OCI-LY7 (cell line): ENCODE data around the gene AMIGO3. TPM values are rescaled to one million over a fixed set of nuclear protein-coding genes. Genes with fewer than 3 reads are reported as not detected.

ENCODE experiments used
- BruUV-seq: library from RNA; stranded (reverse); fragments of 400-500 nt; replicated peaks from 2 replicates; lab custom pipeline; 2021; lab: Mats Ljungman, UMichigan
- CTCF ChIA-PET: fragments of 300-600 bp; sonication (Branson Sonifier 250); formaldehyde crosslinking; loops from one replicate; lab custom pipeline; 2022; ENCODE audit warnings: antibody characterized with exemption; ENCODE audit not compliant: unreplicated experiment; lab: Charles Lee
- POLR2A ChIA-PET: fragments of 300-600 bp; sonication (Branson Sonifier 250); formaldehyde crosslinking; loops from one replicate; lab custom pipeline; 2022; ENCODE audit warnings: antibody characterized with exemption; lab: Charles Lee
- DNase-seq: peaks from one replicate; pipeline ENCODE4 v3.0.0-alpha.2; 2015; ENCODE audit warnings: low spot score
- H2AFZ ChIP-seq: fragments of 200-600 bp; sonication (generic), shearing (Covaris generic); 2 replicates; pipeline ENCODE4 v1.6.1; 2014; ENCODE audit warnings: mild to moderate bottlenecking, antibody characterized with exemption, low read length, moderate library complexity
- H3K27ac ChIP-seq: fragments of 200-600 bp; sonication (generic); 2 replicates; pipeline ENCODE4 v1.5.1; 2014; ENCODE audit warnings: mixed run types, low read depth, mild to moderate bottlenecking, moderate library complexity, low read length, inconsistent platforms; ENCODE audit not compliant: poor library complexity, severe bottlenecking
- H3K36me3 ChIP-seq: fragments of 200-600 bp; sonication (generic); 2 replicates; pipeline ENCODE4 v1.6.1; 2014; ENCODE audit warnings: mild to moderate bottlenecking, antibody characterized with exemption, low read length, moderate library complexity, mixed read lengths; ENCODE audit not compliant: insufficient read depth
- H3K4me1 ChIP-seq: fragments of 200-600 bp; sonication (generic); 2 replicates; pipeline ENCODE4 v1.5.1; 2014; ENCODE audit warnings: mild to moderate bottlenecking, low read length; ENCODE audit not compliant: insufficient read depth, poor library complexity, severe bottlenecking
- H3K4me2 ChIP-seq: fragments of 200-600 bp; sonication (generic); 2 replicates; pipeline ENCODE4 v1.6.1; 2014; ENCODE audit warnings: mild to moderate bottlenecking, low read length
- H3K4me3 ChIP-seq: fragments of 200-600 bp; sonication (generic); 2 replicates; pipeline ENCODE4 v1.5.1; 2014; ENCODE audit warnings: mild to moderate bottlenecking, low read depth, low read length; ENCODE audit not compliant: poor library complexity, severe bottlenecking
- H3K79me2 ChIP-seq: fragments of 200-600 bp; sonication (generic); 2 replicates; pipeline ENCODE4 v1.6.1; 2016; ENCODE audit warnings: low read depth, mild to moderate bottlenecking, low read length, moderate library complexity, mixed read lengths; ENCODE audit not compliant: insufficient read depth
- H3K9me2 ChIP-seq: fragments of 200-600 bp; sonication (generic); 2 replicates; pipeline ENCODE4 v1.6.1; 2016; ENCODE audit warnings: mild to moderate bottlenecking, low read length, mixed read lengths; ENCODE audit not compliant: insufficient read depth
- H3K9me3 ChIP-seq: fragments of 200-600 bp; sonication (generic); 2 replicates; pipeline ENCODE4 v1.6.1; 2014; ENCODE audit warnings: mild to moderate bottlenecking, mixed run types, low read length, mixed read lengths
- H4K20me1 ChIP-seq: fragments of 200-600 bp; sonication (generic); 2 replicates; pipeline ENCODE4 v1.6.1; 2014; ENCODE audit warnings: mild to moderate bottlenecking, antibody characterized with exemption, low read length, moderate library complexity, mixed read lengths; ENCODE audit not compliant: insufficient read depth
- CTCF ChIP-seq: fragments of 200-600 bp; sonication (generic); conservative IDR thresholded peaks from 2 replicates; pipeline ENCODE4 v1.5.1; 2014; ENCODE audit warnings: mild to moderate bottlenecking, antibody characterized with exemption, low read length, moderate library complexity, mixed read lengths
- EZH2phosphoT487 ChIP-seq: fragments of 200-600 bp; sonication (generic); IDR thresholded peaks from 2 replicates; pipeline ENCODE4 v1.6.1; 2018; ENCODE audit warnings: low read depth, borderline replicate concordance, mild to moderate bottlenecking, mixed run types, antibody characterized with exemption, low read length, moderate library complexity, mixed read lengths
- intact Hi-C: fragments of 100-400 bp; cut with micrococcal nuclease; formaldehyde crosslinking; loops from one replicate; pipeline ENCODE4 v1.10.0; 2022; ENCODE audit not compliant: unreplicated experiment
- total RNA-seq, 2 experiments: library from RNA; depleted of rRNA in 1 of 2; stranded (reverse); fragments of >200 nt in 1 of 2; shearing (Covaris generic) in 1 of 2; gene quantifications; 2 replicates each; pipeline ENCODE4 v1.2.3, GENCODE V29; 2014 to 2022

Gene AMIGO3
- total RNA-seq, 2 experiments from 2014 or later, result 0.80 to 4.4 TPM

GRCh38 chr3:49756036-49756435 is 36.6 kb upstream of the AMIGO3 start:
- H3K4me2 ChIP-seq, result no peak overlapping the region
- no peak overlapping the region for H3K4me3 ChIP-seq
- H3K9me3 ChIP-seq, result no peaks in the 10 kb centered on the region
- ChIA-PET CTCF (no interaction called here), POLR2A (interaction anchor here (0.6 kb wide), 2 partner anchors 26 to 28 kb away, joined by 5 read pairs; no protein-coding TSS in a partner anchor)
- no peaks in the 10 kb centered on the region for H3K36me3 ChIP-seq
- H3K27ac ChIP-seq, result no peak overlapping the region
- no peaks in the 10 kb centered on the region for H3K9me2 ChIP-seq
- TF ChIP-seq CTCF, result no peak
- TF ChIP-seq EZH2phosphoT487, result no peak
- DNase-seq, result no peak
- peaks cover 9% of the 10 kb centered on the region; the same call in 1 of the 2 replicates for H3K79me2 ChIP-seq
- H3K4me1 ChIP-seq, result no peaks in the 10 kb centered on the region
- no peak overlapping the region for H2AFZ ChIP-seq
- intact Hi-C loops, result no loop called here
- BruUV-seq, result no TSS peak
- H4K20me1 ChIP-seq, result no peaks in the 10 kb centered on the region

- CTCF ChIA-PET, result no interaction called here
- no peak for DNase-seq
- TF ChIP-seq CTCF (no peak), EZH2phosphoT487 (no peak)
- Histone ChIP-seq H2AFZ (no peak overlapping the region), H3K9me3 (no peaks in the 10 kb centered on the region), H3K4me2 (no peak overlapping the region), H3K4me1 (no peaks in the 10 kb centered on the region), H4K20me1 (no peaks in the 10 kb centered on the region), H3K27ac (no peak overlapping the region), H3K79me2 (peaks cover 9% of the 10 kb centered on the region; the same call in 1 of the 2 replicates), H3K36me3 (no peaks in the 10 kb centered on the region), H3K4me3 (no peak overlapping the region), H3K9me2 (no peaks in the 10 kb centered on the region)
- POLR2A ChIA-PET, result interaction anchor here (1.1 kb wide), 1 partner anchor 27 kb away, joined by 3 read pairs; no protein-coding TSS in a partner anchor
- no TSS peak for BruUV-seq
- intact Hi-C loops, result no loop called here
Observed at GRCh38 chr3:49754536-49754935, 35.1 kb upstream of the AMIGO3 start.

DNA sequence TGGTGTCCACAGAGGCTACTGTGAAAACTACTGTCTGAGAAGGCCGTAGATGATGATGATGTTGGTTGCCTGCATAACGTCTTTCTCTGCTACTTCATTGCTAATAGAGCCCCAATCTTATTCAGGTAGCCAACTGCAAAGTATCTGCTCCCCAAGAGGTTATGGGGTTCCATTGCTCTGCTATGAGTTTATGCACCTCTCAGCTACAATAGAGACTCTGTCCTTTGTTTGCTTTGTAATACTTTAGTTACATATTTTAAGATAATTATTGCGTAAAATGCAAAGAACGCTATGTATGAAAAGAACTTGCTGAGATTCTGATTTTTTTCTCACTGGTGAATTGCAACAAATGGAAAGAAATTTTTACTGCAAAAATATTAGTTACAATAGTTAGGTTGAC is 32.0 kb upstream of the AMIGO3 start:
- Histone ChIP-seq H3K27ac (no peak overlapping the region), H3K79me2 (peaks cover 9% of the 10 kb centered on the region; the same call in 1 of the 2 replicates), H2AFZ (no peak overlapping the region), H3K9me2 (no peaks in the 10 kb centered on the region), H3K4me3 (no peak overlapping the region), H3K4me2 (no peak overlapping the region), H3K36me3 (peaks cover 8% of the 10 kb centered on the region; the same call in 1 of the 2 replicates), H3K9me3 (no peaks in the 10 kb centered on the region), H3K4me1 (no peaks in the 10 kb centered on the region), H4K20me1 (no peaks in the 10 kb centered on the region)
- POLR2A ChIA-PET, result no interaction called here
- CTCF ChIA-PET, result no interaction called here
- TF ChIP-seq EZH2phosphoT487 (no peak), CTCF (no peak)
- intact Hi-C loops, result no loop called here
- no peak for DNase-seq
- BruUV-seq, result no TSS peak
